ENCODE results near the gene CFAP77. TPM values are rescaled to one million over a fixed set of nuclear protein-coding genes. Genes with fewer than 3 reads are reported as not detected.

CFAP77 gene
- total RNA-seq, 2 experiments from 2014 or later, result not detected

GRCh38 chr9:132413926-132414325 lies 3.9 kb downstream of the CFAP77 start:
- no peak overlapping the region for H3K27ac Mint-ChIP-seq
- DNase-seq, result no peak
- H3K9me3 Mint-ChIP-seq, result no peaks in the 10 kb centered on the region
- ChIA-PET POLR2A (no interaction called here), CTCF (interaction anchor here (0.6 kb wide), 1 partner anchor 1848 kb away, joined by 3 read pairs; no protein-coding TSS in a partner anchor)
- H3K36me3 Mint-ChIP-seq (ENCODE audit: low read depth), result no peaks in the 10 kb centered on the region
- no peak overlapping the region for H3K4me3 Mint-ChIP-seq
- peaks cover 76% of the 10 kb centered on the region for H3K27me3 Mint-ChIP-seq
- H3K4me1 Mint-ChIP-seq, result peaks cover 20% of the 10 kb centered on the region

GRCh38 chr9:132414731-132415130 lies 4.7 kb downstream of the CFAP77 start:
- H3K36me3 Mint-ChIP-seq (ENCODE audit: low read depth), result no peaks in the 10 kb centered on the region
- H3K4me3 Mint-ChIP-seq, result no peak overlapping the region
- H3K27me3 Mint-ChIP-seq, result peaks cover 77% of the 10 kb centered on the region
- peaks cover 17% of the 10 kb centered on the region for H3K4me1 Mint-ChIP-seq
- no peak for DNase-seq
- POLR2A ChIA-PET, result no interaction called here
- no peak overlapping the region for H3K27ac Mint-ChIP-seq
- CTCF ChIA-PET, result interaction anchor here (0.6 kb wide), 1 partner anchor 46 kb away, joined by 3 read pairs; no protein-coding TSS in a partner anchor
- no peaks in the 10 kb centered on the region for H3K9me3 Mint-ChIP-seq

- H3K4me3 Mint-ChIP-seq, result no peak overlapping the region
- peaks cover 16% of the 10 kb centered on the region for H3K4me1 Mint-ChIP-seq
- CTCF ChIA-PET, result interaction anchor here (0.6 kb wide), 1 partner anchor 11 kb away, joined by 3 read pairs; no protein-coding TSS in a partner anchor
- no peaks in the 10 kb centered on the region for H3K36me3 Mint-ChIP-seq (ENCODE audit: low read depth)
- no peak for DNase-seq
- no peaks in the 10 kb centered on the region for H3K9me3 Mint-ChIP-seq
- H3K27me3 Mint-ChIP-seq, result peaks cover 77% of the 10 kb centered on the region
- H3K27ac Mint-ChIP-seq, result no peak overlapping the region
- POLR2A ChIA-PET, result no interaction called here
Measured at GRCh38 chr9:132415181-132415580, 5.2 kb downstream of the CFAP77 start.

- Mint-ChIP-seq H3K36me3 (ENCODE audit: low read depth) (no peaks in the 10 kb centered on the region), H3K9me3 (no peaks in the 10 kb centered on the region), H3K27me3 (peaks cover 53% of the 10 kb centered on the region), H3K27ac (no peak overlapping the region), H3K4me3 (no peak overlapping the region), H3K4me1 (no peaks in the 10 kb centered on the region)
- POLR2A ChIA-PET, result no interaction called here
- no peak for DNase-seq
- CTCF ChIA-PET, result no interaction called here
Measured at GRCh38 chr9:132418726-132419363, 8.8 kb downstream of the CFAP77 start.

GRCh38 chr9:132422574-132422973 lies 12.6 kb downstream of the CFAP77 start:
- no peak for DNase-seq
- H3K4me1 Mint-ChIP-seq, result no peaks in the 10 kb centered on the region
- POLR2A ChIA-PET, result no interaction called here
- no peaks in the 10 kb centered on the region for H3K36me3 Mint-ChIP-seq (ENCODE audit: low read depth)
- CTCF ChIA-PET, result no interaction called here
- no peaks in the 10 kb centered on the region for H3K9me3 Mint-ChIP-seq
- H3K4me3 Mint-ChIP-seq, result no peak overlapping the region
- peaks cover 61% of the 10 kb centered on the region for H3K27me3 Mint-ChIP-seq
- H3K27ac Mint-ChIP-seq, result no peak overlapping the region

- H3K9me3 Mint-ChIP-seq, result no peaks in the 10 kb centered on the region
- H3K27me3 Mint-ChIP-seq, result peaks cover 54% of the 10 kb centered on the region
- no peak overlapping the region for H3K4me3 Mint-ChIP-seq
- POLR2A ChIA-PET, result no interaction called here
- H3K4me1 Mint-ChIP-seq, result no peaks in the 10 kb centered on the region
- no peak overlapping the region for H3K27ac Mint-ChIP-seq
- no peaks in the 10 kb centered on the region for H3K36me3 Mint-ChIP-seq (ENCODE audit: low read depth)
- DNase-seq, result no peak
- CTCF ChIA-PET, result no interaction called here
Measured at GRCh38 chr9:132423503-132423902, 13.5 kb downstream of the CFAP77 start.

GRCh38 chr9:132424857-132425674 lies 15.1 kb downstream of the CFAP77 start:
- DNase-seq, result no peak
- peaks cover 48% of the 10 kb centered on the region for H3K27me3 Mint-ChIP-seq
- H3K9me3 Mint-ChIP-seq, result no peaks in the 10 kb centered on the region
- ChIA-PET CTCF (interaction anchor here (0.6 kb wide), 1 partner anchor 522 kb away, joined by 4 read pairs; no protein-coding TSS in a partner anchor), POLR2A (no interaction called here)
- no peak overlapping the region for H3K4me3 Mint-ChIP-seq
- H3K27ac Mint-ChIP-seq, result no peak overlapping the region
- H3K36me3 Mint-ChIP-seq (ENCODE audit: low read depth), result no peaks in the 10 kb centered on the region
- H3K4me1 Mint-ChIP-seq, result no peaks in the 10 kb centered on the region

GRCh38 chr9:132425675-132426062 lies 15.7 kb downstream of the CFAP77 start:
- POLR2A ChIA-PET, result no interaction called here
- no peak overlapping the region for H3K27ac Mint-ChIP-seq

GRCh38 chr9:132426639-132427414 lies 16.8 kb downstream of the CFAP77 start:
- no peak for DNase-seq
- Mint-ChIP-seq H3K9me3 (no peaks in the 10 kb centered on the region), H3K4me3 (no peak overlapping the region), H3K4me1 (no peaks in the 10 kb centered on the region), H3K36me3 (ENCODE audit: low read depth) (no peaks in the 10 kb centered on the region), H3K27me3 (peaks cover 64% of the 10 kb centered on the region), H3K27ac (no peak overlapping the region)
- ChIA-PET POLR2A (no interaction called here), CTCF (no interaction called here)

More at GRCh38 chr9:132425675-132426062, 15.7 kb downstream of the CFAP77 start:
- H3K4me3 Mint-ChIP-seq, result no peak overlapping the region
- no peaks in the 10 kb centered on the region for H3K4me1 Mint-ChIP-seq
- CTCF ChIA-PET, result interaction anchor here (0.6 kb wide), 1 partner anchor 521 kb away, joined by 4 read pairs; no protein-coding TSS in a partner anchor
- H3K27me3 Mint-ChIP-seq, result peaks cover 54% of the 10 kb centered on the region
- H3K36me3 Mint-ChIP-seq (ENCODE audit: low read depth), result no peaks in the 10 kb centered on the region
- no peaks in the 10 kb centered on the region for H3K9me3 Mint-ChIP-seq
- DNase-seq, result no peak

- H3K4me1 Mint-ChIP-seq, result no peaks in the 10 kb centered on the region
- no peak overlapping the region for H3K27ac Mint-ChIP-seq
- no peaks in the 10 kb centered on the region for H3K9me3 Mint-ChIP-seq
- POLR2A ChIA-PET, result no interaction called here
- H3K4me3 Mint-ChIP-seq, result no peak overlapping the region
- no peaks in the 10 kb centered on the region for H3K36me3 Mint-ChIP-seq (ENCODE audit: low read depth)
- CTCF ChIA-PET, result no interaction called here
- DNase-seq, result no peak
- peaks cover 43% of the 10 kb centered on the region for H3K27me3 Mint-ChIP-seq
Measured at GRCh38 chr9:132430998-132431397, 21.0 kb downstream of the CFAP77 start.

- POLR2A ChIA-PET, result no interaction called here
- no peaks in the 10 kb centered on the region for H3K36me3 Mint-ChIP-seq (ENCODE audit: low read depth)
- CTCF ChIA-PET, result no interaction called here
- peaks cover 29% of the 10 kb centered on the region for H3K27me3 Mint-ChIP-seq
- DNase-seq, result no peak
- no peak overlapping the region for H3K27ac Mint-ChIP-seq
- no peak overlapping the region for H3K4me3 Mint-ChIP-seq
- no peaks in the 10 kb centered on the region for H3K9me3 Mint-ChIP-seq
- H3K4me1 Mint-ChIP-seq, result no peaks in the 10 kb centered on the region
Measured at GRCh38 chr9:132434881-132435280, 24.9 kb downstream of the CFAP77 start.

GRCh38 chr9:132439153-132439552 lies 29.1 kb downstream of the CFAP77 start:
- Mint-ChIP-seq H3K36me3 (ENCODE audit: low read depth) (no peaks in the 10 kb centered on the region), H3K9me3 (no peaks in the 10 kb centered on the region), H3K4me3 (no peak overlapping the region), H3K27me3 (peaks cover 21% of the 10 kb centered on the region), H3K4me1 (no peaks in the 10 kb centered on the region), H3K27ac (no peak overlapping the region)
- DNase-seq, result no peak
- ChIA-PET CTCF (interaction anchor here (0.5 kb wide), 1 partner anchor 542 kb away, joined by 3 read pairs; no protein-coding TSS in a partner anchor), POLR2A (no interaction called here)

- no peak for DNase-seq
- no peak overlapping the region for H3K4me3 Mint-ChIP-seq
- ChIA-PET POLR2A (no interaction called here), CTCF (no interaction called here)
- H3K9me3 Mint-ChIP-seq, result no peaks in the 10 kb centered on the region
- no peaks in the 10 kb centered on the region for H3K4me1 Mint-ChIP-seq
- peaks cover 18% of the 10 kb centered on the region for H3K27me3 Mint-ChIP-seq
- no peaks in the 10 kb centered on the region for H3K36me3 Mint-ChIP-seq (ENCODE audit: low read depth)
- no peak overlapping the region for H3K27ac Mint-ChIP-seq
Measured at GRCh38 chr9:132440735-132441134, 30.7 kb downstream of the CFAP77 start.
